Left ventricle myocardium inferior (tissue), 1 donor: Measurements from ENCODE around the gene CDC14A. TPM values are rescaled to one million over a fixed set of nuclear protein-coding genes. Genes with fewer than 3 reads are reported as not detected.
"Not testable (repeated sequence)": the region's sequence is repeated elsewhere in the genome, so short reads cannot be mapped to it uniquely, and the experiment has no call there.

Source experiments
- DNase-seq: peaks from one replicate; pipeline ENCODE4 v3.0.0-alpha.2; 2020
- H3K27ac ChIP-seq: fragments of 200-600 bp; replicated peaks from 2 replicates; pipeline ENCODE4 v1.8.0; 2021
- H3K27me3 ChIP-seq: fragments of 200-600 bp; 2 replicates; pipeline ENCODE4 v1.8.0; 2021; ENCODE audit warnings: low read depth
- H3K36me3 ChIP-seq: fragments of 200-600 bp; 2 replicates; pipeline ENCODE4 v1.8.0; 2021
- H3K4me1 ChIP-seq: fragments of 200-600 bp; 2 replicates; pipeline ENCODE4 v1.8.0; 2021
- H3K4me3 ChIP-seq: fragments of 200-600 bp; 2 replicates; pipeline ENCODE4 v1.8.0; 2021; ENCODE audit warnings: mild to moderate bottlenecking, moderate library complexity
- H3K9me3 ChIP-seq: fragments of 200-600 bp; replicated peaks from 2 replicates; pipeline ENCODE4 v1.8.0; 2021
- intact Hi-C: fragments of 100-400 bp; cut with micrococcal nuclease; formaldehyde crosslinking; loops from one replicate; pipeline ENCODE4 v1.11.0; 2022
- total RNA-seq: library from RNA; stranded (reverse); fragmentation: NEBNext Ultra II Directional; extraction: Animal tissue kit (Norgen Biotek cat#: 25700); gene quantifications from one replicate; pipeline ENCODE4 v1.2.1, GENCODE V29; 2021
- TF ChIP-seq, protein P1 (sequence below): fragments of 200-600 bp; IDR thresholded peaks from 2 replicates; pipeline ENCODE4 v1.8.0; 2021; ENCODE audit warnings: antibody characterized with exemption, mild to moderate bottlenecking, borderline replicate concordance
- donor health status: DM: no; HTN: yes; CAD: no; lungs with severe emphysema.

CDC14A gene
- total RNA-seq, 1 donor from 2014 or later, result 2.4 TPM

DNA sequence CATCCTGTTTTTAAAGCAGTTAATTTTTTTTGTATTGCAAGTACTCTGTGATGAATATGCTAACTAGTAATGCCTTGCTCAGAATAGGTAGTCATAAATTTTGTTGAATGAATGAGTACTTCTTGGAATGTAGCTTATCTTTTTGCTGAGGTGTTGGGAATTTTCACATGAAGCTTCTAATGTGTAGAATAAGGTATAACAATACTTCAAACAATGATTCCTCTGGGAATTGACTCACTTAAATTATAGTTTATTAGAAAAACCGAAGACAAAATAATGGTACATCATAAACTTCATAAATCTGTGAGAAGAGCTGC is 13.9 kb downstream of the CDC14A start:
- H3K4me1 ChIP-seq, result peaks cover 20% of the 10 kb centered on the region
- TF ChIP-seq, protein P1, sequence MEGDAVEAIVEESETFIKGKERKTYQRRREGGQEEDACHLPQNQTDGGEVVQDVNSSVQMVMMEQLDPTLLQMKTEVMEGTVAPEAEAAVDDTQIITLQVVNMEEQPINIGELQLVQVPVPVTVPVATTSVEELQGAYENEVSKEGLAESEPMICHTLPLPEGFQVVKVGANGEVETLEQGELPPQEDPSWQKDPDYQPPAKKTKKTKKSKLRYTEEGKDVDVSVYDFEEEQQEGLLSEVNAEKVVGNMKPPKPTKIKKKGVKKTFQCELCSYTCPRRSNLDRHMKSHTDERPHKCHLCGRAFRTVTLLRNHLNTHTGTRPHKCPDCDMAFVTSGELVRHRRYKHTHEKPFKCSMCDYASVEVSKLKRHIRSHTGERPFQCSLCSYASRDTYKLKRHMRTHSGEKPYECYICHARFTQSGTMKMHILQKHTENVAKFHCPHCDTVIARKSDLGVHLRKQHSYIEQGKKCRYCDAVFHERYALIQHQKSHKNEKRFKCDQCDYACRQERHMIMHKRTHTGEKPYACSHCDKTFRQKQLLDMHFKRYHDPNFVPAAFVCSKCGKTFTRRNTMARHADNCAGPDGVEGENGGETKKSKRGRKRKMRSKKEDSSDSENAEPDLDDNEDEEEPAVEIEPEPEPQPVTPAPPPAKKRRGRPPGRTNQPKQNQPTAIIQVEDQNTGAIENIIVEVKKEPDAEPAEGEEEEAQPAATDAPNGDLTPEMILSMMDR, result no peak
- no peak for DNase-seq
- H3K27me3 ChIP-seq, result no peaks in the 10 kb centered on the region
- no peak overlapping the region for H3K4me3 ChIP-seq
- H3K36me3 ChIP-seq, result no peaks in the 10 kb centered on the region
- no peaks in the 10 kb centered on the region for H3K9me3 ChIP-seq
- intact Hi-C loops, result no loop called here
- no peak overlapping the region for H3K27ac ChIP-seq

DNA sequence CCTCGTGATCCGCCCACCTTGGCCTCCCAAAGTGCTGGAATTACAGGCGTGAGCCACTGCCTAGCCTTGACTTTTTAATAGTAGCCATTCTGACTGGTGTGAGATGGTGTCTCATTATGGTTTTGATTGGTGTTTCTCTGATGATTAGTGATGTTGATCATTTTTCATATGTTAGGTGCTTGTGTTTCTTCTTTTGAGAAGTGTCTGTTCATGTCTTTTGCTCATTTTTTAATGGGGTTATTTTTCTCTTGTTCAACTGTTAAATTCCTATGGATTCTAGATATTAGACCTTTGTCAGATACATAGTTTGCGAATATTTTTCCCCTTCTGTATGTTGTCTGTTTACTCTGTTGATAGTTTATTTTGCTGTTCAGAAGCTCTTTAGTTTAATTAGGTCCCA is 17.0 kb downstream of the CDC14A start:
- H3K4me1 ChIP-seq, H3K27ac ChIP-seq, H3K36me3 ChIP-seq, H3K4me3 ChIP-seq, H3K27me3 ChIP-seq, H3K9me3 ChIP-seq, DNase-seq, intact Hi-C loops: not testable (repeated sequence)

DNA sequence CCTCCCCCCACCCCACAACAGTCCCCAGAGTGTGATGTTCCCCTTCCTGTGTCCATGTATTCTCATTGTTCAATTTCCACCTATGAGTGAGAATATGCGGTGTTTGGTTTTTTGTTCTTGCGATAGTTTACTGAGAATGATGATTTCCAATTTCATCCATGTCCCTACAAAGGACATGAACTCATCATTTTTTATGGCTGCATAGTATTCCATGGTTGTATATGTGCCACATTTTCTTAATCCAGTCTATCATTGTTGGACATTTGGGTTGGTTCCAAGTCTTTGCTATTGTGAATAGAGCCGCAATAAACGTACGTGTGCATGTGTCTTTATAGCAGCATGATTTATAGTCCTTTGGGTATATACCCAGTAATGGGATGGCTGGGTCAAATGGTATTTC is 21.6 kb downstream of the CDC14A start:
- H3K4me3 ChIP-seq, DNase-seq, H3K27ac ChIP-seq, intact Hi-C loops, H3K9me3 ChIP-seq, H3K4me1 ChIP-seq, H3K27me3 ChIP-seq, H3K36me3 ChIP-seq: not testable (repeated sequence)

DNA sequence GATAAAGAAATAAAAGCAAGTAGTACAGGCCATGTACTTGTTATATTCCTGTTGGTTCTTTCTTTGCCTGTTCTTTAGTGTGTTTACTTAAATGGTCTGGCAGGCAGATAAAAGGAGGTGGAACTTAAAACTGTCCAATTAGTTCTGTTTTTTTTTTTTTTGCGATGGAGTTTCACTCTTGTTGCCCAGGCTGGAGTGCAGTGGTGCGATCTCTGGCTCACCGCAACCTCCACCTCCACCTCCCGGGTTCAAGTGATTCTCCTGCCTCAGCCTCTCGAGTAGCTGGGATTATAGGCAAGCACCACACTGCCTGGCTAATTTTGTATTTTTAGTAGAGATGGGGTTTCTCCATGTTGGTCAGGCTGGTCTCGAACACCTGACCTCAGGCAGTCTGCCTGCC is 24.6 kb downstream of the CDC14A start:
- H3K9me3 ChIP-seq, H3K36me3 ChIP-seq, H3K4me1 ChIP-seq, H3K27ac ChIP-seq, DNase-seq, H3K27me3 ChIP-seq, H3K4me3 ChIP-seq, intact Hi-C loops: not testable (repeated sequence)

DNA sequence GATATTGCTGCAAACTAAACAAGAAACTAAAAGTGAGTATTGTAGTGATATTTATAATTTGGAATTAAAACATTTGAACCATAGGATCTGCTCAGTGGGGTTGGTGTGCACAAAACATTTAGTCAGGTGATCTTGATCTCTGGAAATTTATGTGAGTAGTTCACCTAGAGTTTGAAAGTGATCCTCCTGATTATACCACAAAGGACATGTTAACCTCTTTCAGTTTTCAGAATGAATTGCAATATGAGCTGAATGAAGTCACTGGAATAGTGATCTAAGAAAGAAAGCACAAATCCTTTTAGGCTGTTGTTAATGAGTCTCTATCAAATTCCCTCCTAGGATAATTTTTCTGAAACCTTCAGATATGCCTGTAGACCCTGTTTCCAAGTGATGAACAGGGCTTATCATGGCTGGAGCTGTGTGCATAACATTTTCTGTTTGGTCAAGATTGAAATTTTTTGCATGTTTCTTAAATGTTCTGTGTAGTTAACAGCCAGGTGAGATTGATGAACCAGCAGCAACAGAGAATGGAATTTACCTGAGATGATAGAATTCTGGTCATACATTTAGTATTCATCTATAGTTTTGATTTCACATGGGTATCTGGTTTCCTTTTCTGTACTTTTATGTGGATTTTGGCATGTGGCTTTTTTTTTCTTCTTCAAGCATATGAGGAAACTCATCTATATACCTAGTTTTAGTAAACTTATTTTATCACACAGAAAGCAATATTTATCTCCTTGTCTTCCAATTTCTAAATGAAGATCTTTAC is 25.5 kb downstream of the CDC14A start:
- intact Hi-C loops, result no loop called here
- no peak overlapping the region for H3K27ac ChIP-seq
- no peak for DNase-seq
- H3K9me3 ChIP-seq, result no peaks in the 10 kb centered on the region
- peaks cover 6% of the 10 kb centered on the region for H3K36me3 ChIP-seq
- H3K27me3 ChIP-seq, result no peaks in the 10 kb centered on the region
- TF ChIP-seq, protein P1, result no peak
- H3K4me3 ChIP-seq, result no peak overlapping the region
- H3K4me1 ChIP-seq, result peaks cover 5% of the 10 kb centered on the region

DNA sequence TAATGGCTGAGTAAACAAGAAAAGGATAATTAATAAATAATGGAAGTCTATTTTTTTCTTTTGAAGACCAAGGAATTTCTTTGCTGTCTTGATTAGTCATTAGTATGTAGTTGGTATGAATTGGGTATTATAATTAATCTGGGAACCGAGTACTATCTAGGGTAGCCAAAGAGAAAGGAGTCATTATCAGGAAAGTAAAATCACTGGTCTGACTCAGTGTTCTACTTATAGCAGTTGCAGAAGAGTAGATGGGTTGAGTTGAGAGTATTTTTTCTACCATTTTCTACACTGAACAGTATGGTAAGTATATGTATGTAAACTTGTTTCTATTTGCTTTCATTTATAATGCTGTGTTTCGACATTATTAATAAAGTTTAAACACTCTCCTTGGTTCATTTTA is 26.6 kb downstream of the CDC14A start:
- H3K4me3 ChIP-seq, result no peak overlapping the region
- no peaks in the 10 kb centered on the region for H3K9me3 ChIP-seq
- no peaks in the 10 kb centered on the region for H3K27me3 ChIP-seq
- intact Hi-C loops, result no loop called here
- H3K36me3 ChIP-seq, result peaks cover 6% of the 10 kb centered on the region
- no peak for DNase-seq
- TF ChIP-seq, protein P1, result no peak
- H3K4me1 ChIP-seq, result peaks cover 12% of the 10 kb centered on the region
- H3K27ac ChIP-seq, result no peak overlapping the region

DNA sequence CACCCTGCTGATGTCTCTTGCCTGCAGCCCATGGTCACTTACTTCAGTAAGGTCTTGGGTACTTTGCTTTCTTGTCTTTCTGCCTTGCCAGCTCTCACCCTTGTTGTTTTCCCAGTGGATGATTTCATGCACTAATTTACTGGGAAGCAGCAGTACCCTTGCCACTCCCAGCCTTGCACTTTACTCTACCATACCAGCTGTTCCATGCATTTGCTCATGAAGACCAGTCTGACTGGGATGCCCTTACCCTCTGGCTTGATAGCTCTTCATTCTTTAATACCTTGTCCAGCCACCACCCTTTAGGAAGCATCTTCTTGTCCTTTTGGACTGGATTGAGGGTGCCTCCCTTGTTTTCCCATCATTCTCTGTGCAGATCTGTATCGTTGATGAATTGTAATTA is 28.3 kb downstream of the CDC14A start:
- intact Hi-C loops, result no loop called here
- DNase-seq, result no peak
- Histone ChIP-seq H3K4me1 (peaks cover 16% of the 10 kb centered on the region), H3K9me3 (no peaks in the 10 kb centered on the region), H3K36me3 (peaks cover 6% of the 10 kb centered on the region), H3K27ac (no peak overlapping the region), H3K4me3 (no peak overlapping the region), H3K27me3 (no peaks in the 10 kb centered on the region)
- TF ChIP-seq, protein P1, result no peak
